IPS-15b (cell line): ENCODE data around the gene PIK3R6.

Experiments
- H3K27me3 ChIP-seq: one replicate; pipeline ENCODE4 v1.6.1; 2013; ENCODE audit warnings: low read length; ENCODE audit not compliant: control insufficient read depth, insufficient read depth
- H3K36me3 ChIP-seq: one replicate; pipeline ENCODE4 v1.6.1; 2013; ENCODE audit warnings: low read length; ENCODE audit not compliant: control insufficient read depth, insufficient read depth
- H3K4me1 ChIP-seq: one replicate; pipeline ENCODE4 v1.6.1; 2013; ENCODE audit warnings: mild to moderate bottlenecking, low read length; ENCODE audit not compliant: control insufficient read depth, insufficient read depth
- H3K4me3 ChIP-seq: one replicate; pipeline ENCODE4 v1.5.1; 2013; ENCODE audit warnings: low read depth, low read length
- H3K9ac ChIP-seq: one replicate; pipeline ENCODE4 v1.6.1; 2013; ENCODE audit warnings: low read depth, mild to moderate bottlenecking, low read length
- H3K9me3 ChIP-seq: one replicate; pipeline ENCODE4 v1.6.1; 2013; ENCODE audit warnings: mild to moderate bottlenecking, low read length; ENCODE audit not compliant: control insufficient read depth, insufficient read depth

Gene PIK3R6

GRCh38 chr17:8839410-8839935 is 28.0 kb downstream of the PIK3R6 start:
- peaks cover 8% of the 10 kb centered on the region for H3K4me1 ChIP-seq
- no peak overlapping the region for H3K9ac ChIP-seq
- no peak overlapping the region for H3K4me3 ChIP-seq
- H3K27me3 ChIP-seq: no peaks in the 10 kb centered on the region
- H3K36me3 ChIP-seq: no peaks in the 10 kb centered on the region
- H3K9me3 ChIP-seq: no peaks in the 10 kb centered on the region

DNA sequence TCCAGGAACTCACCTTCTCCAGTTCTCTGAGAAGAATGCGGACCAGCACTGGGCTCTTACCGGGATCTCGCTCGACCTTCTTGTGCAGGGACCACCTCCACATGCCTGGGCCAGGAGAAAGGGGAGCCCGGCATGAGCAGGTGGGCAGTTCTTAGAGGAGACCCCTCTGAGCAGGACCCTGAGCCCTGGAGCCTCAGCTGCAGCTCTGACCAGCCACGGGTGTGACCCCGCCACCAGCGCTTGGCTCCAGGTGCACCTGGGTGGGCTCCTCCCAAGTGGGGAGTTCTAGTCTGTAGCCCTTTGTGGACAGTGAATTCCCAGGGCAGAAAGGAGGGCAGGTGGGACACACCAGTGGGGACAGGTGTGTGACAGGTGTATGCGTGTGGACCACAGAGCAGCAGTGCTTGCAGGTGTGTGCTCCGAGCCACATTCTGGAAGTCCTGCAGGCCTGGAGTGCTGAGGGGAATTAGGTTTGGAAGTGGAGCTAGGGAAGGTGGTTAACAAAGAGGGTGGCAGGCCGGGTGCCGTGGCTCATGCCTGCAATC is 28.9 kb downstream of the PIK3R6 start:
- Histone ChIP-seq H3K9ac (no peak overlapping the region), H3K4me3 (no peak overlapping the region), H3K27me3 (no peaks in the 10 kb centered on the region), H3K36me3 (no peaks in the 10 kb centered on the region), H3K9me3 (no peaks in the 10 kb centered on the region), H3K4me1 (peaks cover 8% of the 10 kb centered on the region)

DNA sequence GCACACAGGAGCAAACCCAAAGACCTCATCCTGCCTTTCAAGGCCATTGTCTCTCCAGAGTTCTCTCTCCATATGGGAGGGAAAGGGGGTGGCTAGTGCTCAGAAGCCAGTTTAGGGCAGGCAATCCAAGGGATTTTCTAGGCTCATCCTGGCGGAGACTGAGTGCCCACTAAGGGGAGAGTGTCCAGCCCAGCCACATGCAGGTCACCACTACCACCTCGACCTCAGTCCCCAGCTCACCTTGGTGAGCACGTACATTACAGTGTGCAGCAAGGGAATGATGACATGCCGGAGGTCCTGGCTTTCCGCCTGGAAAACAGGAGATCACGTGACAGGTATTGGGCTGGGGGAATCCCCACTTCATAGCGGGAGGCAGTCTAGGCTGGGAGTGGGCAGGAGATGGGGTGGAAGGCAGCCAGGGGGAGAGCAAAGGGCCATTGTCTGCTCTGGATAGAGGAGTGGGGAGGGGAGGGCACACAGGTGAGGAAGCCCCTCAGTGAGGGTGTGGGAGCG is 29.9 kb downstream of the PIK3R6 start:
- H3K27me3 ChIP-seq: no peaks in the 10 kb centered on the region
- H3K9me3 ChIP-seq: no peaks in the 10 kb centered on the region
- H3K9ac ChIP-seq: no peak overlapping the region
- H3K4me3 ChIP-seq: no peak overlapping the region
- H3K36me3 ChIP-seq: no peaks in the 10 kb centered on the region
- H3K4me1 ChIP-seq: peaks cover 8% of the 10 kb centered on the region

DNA sequence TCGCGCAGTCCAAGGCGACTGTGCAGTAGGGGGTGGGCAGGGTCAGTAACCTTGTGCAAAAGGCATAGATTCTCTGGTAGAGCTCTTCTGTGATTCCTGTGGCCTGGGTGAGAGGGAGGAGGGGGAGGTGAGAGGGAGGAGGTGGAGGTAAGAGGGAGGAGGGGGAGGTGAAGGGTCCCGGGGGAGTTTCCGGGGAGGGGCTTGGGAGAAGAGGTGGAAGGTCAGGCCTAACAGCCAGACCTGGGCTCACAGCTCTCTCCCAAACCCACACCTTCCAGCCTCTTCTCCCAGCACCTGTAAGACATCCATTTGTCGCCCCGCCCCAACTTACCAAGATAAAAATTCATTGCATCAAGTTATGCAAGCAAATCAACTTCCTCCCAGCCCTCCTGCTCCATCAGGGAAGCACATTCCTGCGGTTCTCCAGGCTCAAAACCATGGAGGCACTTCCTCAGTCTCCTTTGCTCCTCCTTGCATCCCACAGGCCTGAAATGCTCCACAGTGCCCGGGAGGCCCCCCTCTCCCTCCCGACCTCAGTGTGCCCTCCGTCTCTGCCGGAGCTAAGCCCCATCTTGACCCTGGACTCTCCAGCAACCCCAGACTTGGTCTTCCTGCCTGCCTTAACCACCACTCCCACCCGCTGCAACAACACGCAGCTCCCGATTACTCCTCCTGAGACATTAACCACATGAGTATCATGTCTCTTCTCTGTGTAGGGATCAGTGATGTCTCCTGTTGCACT is 30.5 kb downstream of the PIK3R6 start:
- Histone ChIP-seq H3K4me3 (no peak overlapping the region), H3K27me3 (no peaks in the 10 kb centered on the region), H3K36me3 (no peaks in the 10 kb centered on the region), H3K9me3 (no peaks in the 10 kb centered on the region), H3K9ac (no peak overlapping the region), H3K4me1 (peaks cover 8% of the 10 kb centered on the region)

DNA sequence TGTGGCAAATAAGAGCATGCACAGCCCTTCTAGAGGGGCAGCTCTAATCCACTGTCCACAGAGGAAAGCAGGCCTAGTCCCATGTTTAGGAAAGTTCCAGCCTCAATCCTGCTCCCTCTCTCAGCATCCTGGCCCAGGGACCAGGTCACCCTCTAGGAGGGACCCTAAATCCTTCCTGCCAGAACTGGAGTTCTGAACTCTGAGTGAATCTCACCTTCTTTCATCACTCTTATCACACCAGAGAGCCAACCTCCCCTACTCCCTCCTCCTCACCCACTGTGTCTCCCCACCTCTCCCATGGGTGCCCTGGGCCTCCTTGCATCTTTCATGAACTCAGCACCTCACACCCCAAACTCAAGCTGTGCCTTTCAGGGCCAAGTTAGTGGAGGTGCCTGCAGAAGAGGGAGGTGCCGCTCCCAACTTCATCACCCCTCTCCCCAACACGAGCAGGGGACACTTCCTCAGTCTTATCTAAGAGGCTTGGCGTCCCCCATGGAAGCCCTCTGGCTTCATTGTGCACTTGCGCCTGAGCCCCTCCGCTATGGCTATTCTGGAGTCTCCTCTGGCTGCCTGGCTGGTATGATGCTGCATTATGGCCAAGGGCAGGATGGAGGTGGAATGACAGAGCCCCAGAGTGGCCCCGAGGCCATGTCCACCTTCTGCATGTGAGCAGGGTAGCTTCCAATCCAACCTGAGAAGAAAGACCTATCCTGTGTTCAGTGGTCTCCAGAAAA is 31.7 kb downstream of the PIK3R6 start:
- no peaks in the 10 kb centered on the region for H3K36me3 ChIP-seq
- H3K9ac ChIP-seq: no peak overlapping the region

GRCh38 chr17:8835106-8835505 is 32.4 kb downstream of the PIK3R6 start:
- Histone ChIP-seq H3K36me3 (no peaks in the 10 kb centered on the region), H3K9me3 (no peaks in the 10 kb centered on the region), H3K27me3 (no peaks in the 10 kb centered on the region), H3K4me3 (no peak overlapping the region), H3K9ac (no peak overlapping the region), H3K4me1 (peaks cover 8% of the 10 kb centered on the region)

More for the DNA sequence above, 31.7 kb downstream of the PIK3R6 start:
- Histone ChIP-seq H3K4me3 (no peak overlapping the region), H3K4me1 (peaks cover 8% of the 10 kb centered on the region), H3K27me3 (no peaks in the 10 kb centered on the region), H3K9me3 (no peaks in the 10 kb centered on the region)

DNA sequence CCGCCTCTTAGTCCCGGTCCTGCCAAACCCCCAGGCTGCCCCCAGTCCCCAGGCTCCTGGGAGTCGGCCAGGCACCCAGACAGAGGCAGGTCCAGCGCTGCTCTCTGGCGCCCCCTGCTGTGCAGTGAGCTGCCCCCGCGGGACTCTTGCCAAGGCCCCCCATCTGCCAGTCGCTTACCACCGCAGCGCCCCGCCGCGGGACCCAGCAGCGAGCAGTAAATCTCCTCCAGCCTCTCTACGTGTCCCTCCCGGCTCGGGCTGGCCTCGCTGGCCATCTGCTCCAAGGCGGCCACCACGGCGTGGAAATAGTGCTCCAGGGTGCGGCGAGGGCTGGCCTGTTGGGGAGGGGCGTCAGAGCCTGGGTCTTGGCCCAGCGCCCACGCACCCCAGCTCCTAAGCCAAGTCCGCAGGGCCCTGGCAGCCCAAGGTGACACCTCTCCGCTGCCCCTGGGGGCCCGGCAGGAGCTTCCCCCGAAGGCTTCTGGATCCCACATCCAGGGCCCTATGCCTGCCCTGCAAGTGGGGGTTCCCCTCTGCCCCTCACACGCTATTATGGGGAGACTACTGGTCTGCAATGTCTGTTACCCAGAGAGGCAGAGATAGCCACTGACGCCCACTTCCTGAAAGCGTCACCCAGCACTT is 34.6 kb downstream of the PIK3R6 start:
- no peaks in the 10 kb centered on the region for H3K36me3 ChIP-seq

GRCh38 chr17:8831234-8831849 is 36.1 kb downstream of the PIK3R6 start:
- H3K9ac ChIP-seq: no peak overlapping the region
- H3K9me3 ChIP-seq: no peaks in the 10 kb centered on the region
- H3K4me1 ChIP-seq: no peaks in the 10 kb centered on the region
- H3K36me3 ChIP-seq: no peaks in the 10 kb centered on the region
- H3K4me3 ChIP-seq: no peak overlapping the region
- H3K27me3 ChIP-seq: no peaks in the 10 kb centered on the region

More for the DNA sequence above, 34.6 kb downstream of the PIK3R6 start:
- Histone ChIP-seq H3K9me3 (no peaks in the 10 kb centered on the region), H3K4me1 (peaks cover 6% of the 10 kb centered on the region), H3K27me3 (no peaks in the 10 kb centered on the region), H3K4me3 (peak overlapping the region; percentile 10), H3K9ac (no peak overlapping the region)

DNA sequence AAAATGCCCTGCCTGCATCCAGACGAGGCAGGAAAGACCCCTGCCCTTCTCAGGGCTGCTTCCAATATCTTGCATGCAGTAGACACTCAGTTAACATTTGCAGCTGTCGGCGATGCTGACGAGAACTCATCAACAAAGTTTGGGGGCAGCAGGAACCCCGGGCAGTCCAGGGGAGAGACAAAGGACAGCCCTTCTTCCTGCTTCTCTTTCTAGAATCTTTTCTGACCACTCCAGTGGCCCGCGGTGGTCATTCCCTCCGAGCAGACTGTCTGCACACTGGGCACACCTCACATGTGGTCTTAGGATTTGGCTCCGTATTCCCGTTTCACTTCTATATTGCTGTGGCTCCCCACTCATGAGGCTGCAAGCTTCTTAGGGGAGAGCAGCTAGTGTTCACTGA is 37.3 kb downstream of the PIK3R6 start:
- H3K9me3 ChIP-seq: no peaks in the 10 kb centered on the region
- no peak overlapping the region for H3K4me3 ChIP-seq
- no peaks in the 10 kb centered on the region for H3K36me3 ChIP-seq
- no peak overlapping the region for H3K9ac ChIP-seq
- no peaks in the 10 kb centered on the region for H3K27me3 ChIP-seq
- no peaks in the 10 kb centered on the region for H3K4me1 ChIP-seq

DNA sequence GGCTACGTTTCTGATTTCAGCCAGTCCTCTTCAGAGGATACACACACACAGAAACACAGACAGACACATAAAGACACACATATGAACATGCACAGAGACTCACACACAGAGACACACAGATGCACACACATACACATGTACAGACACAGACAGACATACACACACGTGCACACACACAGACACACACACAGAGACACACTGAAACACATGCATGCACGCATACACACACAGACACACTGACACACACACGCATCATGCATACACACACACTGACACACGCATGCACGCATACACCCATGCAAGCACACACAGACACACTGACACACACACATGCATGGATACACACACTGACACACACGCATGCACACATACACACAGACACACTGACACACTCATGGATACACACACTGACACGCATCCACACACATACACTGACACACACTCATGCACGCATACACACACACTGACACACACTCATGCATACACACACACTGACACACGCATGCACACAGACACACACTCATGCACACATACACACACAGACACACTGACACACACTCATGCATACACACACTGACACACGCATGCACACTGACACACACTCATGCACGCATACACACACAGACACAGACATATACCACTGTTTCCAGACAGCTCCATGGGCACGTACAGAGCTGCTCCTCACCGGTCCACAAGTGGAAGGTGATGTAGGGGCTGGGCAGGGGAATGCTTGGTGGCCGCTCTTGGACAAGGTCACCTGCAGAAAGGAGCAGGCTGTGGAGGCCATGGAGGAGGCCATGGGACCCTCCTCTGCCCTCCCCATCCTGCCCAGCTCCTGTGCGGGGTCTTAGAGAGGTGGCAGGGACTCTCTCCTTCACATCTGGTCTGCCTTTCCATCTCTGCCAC is 38.2 kb downstream of the PIK3R6 start:
- Histone ChIP-seq H3K27me3 (no peaks in the 10 kb centered on the region), H3K9me3 (no peaks in the 10 kb centered on the region), H3K4me1 (no peaks in the 10 kb centered on the region), H3K4me3 (no peak overlapping the region), H3K36me3 (no peaks in the 10 kb centered on the region), H3K9ac (no peak overlapping the region)
